ENCODE measurements around the gene MYO18A.
"Not testable (repeated sequence)": the region's sequence is repeated elsewhere in the genome, so short reads cannot be mapped to it uniquely, and the experiment has no call there.

Gene MYO18A

DNA sequence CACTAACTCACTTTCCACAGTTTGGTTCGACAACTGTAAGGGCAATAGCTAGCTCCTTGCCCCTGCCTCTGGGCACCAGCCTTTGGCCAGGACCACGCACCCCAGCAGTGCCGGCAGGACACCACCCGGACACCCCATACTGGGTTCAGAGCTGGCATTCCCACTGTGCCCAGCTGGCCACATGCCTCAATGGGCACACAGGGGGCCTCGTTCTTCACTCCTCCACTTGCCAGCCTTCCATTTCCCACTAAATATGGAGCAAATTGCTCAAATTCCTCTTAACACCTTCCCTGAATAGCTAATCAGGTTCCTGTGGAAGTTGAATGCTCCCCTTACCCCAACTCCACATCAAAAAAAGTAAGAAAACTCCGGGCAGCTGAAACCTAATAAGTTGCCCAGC lies 84.8 kb downstream of the MYO18A start:
- no peak for DNase-seq

DNA sequence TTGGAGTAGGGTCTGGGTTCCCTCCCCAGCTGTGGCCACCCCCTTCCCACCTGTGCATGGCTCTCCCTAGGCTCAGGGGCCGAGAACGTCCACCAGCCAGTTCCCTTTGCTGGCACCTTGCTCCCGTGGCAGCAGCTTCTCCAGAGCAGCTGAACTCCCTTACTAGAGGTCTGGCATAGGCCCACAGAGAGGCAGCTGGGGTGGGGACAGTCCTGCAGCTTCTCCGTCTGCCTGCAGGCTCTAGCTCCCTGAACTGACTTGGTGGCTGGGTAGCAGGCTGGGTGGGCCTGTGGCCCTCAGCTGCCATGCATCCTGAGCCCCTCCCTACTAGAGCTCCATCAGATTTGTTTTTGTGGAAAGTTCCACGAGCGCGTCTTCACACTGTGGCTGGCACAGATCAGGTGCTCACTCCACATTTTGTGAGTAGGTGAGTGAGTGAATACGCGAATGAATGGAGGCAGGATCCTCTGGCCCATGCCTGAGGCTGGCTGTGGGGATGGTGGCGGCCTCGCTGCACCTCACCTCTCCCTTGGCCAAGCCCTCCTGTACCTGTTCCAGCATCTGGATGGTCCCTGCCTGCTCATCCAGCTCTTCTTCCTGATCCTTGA lies 86.0 kb downstream of the MYO18A start:
- DNase-seq, result no peak

DNA sequence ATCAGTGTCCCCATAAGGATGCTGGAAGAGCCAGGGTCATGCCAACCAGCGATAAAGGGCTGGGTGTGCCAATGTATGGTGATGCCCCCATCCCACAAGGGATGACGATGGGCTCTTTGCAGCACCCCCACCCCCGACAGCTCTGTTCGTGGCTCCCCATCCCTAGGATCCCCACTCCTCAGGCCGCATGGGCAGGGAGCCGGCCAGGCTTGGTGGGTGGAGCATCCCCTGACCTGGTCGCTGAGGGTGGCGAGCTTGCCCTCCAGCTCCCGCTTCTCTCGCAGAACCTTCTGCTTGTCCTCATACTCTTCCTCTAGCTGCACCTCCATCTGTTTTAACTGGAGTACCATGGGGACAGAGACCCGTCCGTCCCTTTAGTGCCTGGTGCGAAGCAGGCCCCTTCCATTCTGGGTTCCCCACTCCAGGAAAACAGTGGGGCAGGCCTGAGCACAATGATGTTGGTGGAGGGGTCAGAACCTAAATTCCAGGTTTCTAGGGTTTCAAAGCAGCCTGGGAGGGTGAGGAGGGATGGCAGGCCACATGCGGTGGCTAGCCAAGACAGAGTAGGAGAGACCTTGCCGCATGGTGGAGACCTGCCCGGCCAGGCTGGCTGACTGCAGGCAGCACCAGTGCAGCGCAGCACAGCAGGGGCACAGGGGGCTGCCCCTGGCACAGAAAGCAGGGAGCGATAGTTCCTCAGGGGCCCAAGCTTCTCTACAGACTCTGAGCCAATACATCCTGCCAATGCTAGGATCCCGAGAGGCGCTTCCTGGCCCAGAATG lies 86.9 kb downstream of the MYO18A start:
- DNase-seq, result peak; percentile 24

DNA sequence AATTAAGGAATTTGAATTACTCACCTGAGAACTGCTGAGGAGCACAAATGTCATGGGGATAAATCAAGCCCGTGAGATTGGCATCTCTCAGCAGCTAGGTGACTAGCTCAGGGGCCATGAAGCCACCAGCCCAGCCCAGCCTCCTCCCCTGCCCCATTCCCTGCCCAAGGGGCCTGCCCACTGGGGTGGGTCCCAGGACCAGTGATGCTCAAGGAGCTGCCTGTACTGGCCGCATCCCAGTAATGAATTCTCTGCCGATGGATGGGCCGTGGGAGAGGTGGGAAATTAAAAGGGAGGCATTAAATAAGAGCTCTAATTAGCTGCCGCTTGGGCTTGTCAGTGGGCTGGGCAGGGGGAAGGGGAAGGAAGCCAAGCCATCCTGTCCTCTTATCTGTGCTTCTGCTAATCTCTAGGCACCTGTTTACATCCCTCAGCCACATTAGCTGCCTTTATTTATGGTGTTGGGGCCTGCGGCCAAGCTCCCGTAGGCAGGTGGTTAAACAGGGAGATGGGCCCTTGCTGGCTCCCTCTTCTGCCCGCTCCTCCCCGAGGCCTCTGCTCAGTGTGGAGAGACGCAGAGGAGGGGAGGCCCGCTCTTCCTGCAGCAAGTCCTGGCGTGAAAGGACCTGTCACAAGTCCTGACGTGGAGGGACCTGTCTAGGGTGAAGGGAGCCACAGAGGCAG lies 88.5 kb downstream of the MYO18A start:
- no peak for DNase-seq

DNA sequence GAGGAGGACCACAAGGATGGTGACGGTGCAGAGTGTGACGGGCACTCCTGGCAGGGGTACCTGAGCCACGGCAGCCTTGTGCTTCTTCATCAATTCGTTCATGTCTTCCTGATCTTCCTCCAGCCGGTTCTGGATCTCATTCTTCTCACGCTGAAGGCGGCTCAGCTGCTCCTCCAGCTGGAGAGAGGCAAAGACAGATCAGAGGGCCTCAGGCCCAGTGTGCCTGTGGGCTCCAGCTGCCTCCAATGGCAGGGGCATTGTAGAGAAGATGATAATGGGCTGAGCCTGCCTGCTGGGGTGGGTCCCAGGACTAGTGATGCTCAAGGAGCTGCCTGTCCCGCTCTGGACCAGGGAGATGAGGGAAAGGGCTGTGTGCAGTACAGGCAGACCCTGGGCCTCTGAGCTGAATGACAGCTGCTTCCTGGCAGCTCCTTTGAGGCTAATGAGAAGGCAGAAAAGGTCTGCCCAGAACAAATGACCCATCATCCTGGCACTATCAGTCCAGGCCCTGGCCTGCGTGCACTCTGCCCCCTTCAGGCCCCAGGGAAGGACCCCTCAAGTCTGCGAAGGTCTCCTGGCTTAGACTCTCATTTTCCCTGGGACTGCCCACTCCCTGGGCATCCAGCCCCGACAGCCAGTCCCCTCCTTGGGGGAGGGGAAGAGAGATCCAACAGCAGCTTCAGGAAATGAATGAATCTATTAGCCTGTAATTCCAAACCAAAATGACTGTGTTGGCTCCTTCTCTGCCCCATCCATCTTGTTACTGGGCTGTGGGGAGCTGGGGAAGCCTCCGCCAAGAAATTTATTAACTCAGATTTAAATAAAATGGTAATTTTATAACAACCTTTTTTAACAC lies 89.2 kb downstream of the MYO18A start:
- DNase-seq, result no peak

DNA sequence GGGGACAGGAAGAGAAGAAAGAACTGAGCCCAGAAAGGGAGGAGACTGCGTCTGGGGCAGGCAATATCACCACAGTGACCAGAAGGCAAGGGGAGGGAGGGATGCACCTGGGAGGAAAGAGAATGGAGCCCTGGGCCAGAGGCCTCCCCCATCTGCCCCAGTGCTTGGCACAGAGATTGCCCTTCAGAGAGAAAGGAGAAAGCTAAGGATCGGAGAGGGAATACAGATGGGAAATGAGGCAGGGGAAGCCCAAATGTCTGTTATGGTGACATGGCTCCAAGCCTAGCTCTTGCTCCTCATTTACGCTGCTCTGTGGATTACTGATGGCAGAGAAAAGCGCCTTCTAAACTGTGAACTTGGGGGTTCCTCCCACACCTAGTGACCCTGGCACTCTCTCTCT lies 90.1 kb downstream of the MYO18A start:
- DNase-seq, result no peak

DNA sequence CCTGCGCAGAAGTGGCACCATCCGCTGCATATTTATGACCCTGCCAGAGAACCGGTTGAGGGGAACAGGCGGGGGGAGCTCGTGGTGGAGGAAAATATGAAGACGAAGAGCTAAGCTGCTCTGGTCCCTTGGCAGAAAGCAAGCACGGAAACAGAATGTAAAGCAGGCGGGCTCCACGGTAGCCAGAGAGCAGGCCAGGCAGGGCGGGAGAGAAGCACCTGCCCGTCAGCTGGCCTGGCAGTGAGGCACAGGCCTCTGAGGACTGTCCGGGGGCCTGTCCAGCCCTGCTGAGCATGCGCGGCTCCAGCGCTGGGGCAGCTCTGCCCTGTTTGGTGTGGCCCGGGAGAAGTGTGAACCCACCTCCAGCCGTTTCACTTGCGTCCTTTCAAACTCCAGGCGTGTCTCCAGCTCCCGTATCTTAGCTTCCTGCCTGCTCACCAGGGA lies 90.6 kb downstream of the MYO18A start:
- no peak for DNase-seq

DNA sequence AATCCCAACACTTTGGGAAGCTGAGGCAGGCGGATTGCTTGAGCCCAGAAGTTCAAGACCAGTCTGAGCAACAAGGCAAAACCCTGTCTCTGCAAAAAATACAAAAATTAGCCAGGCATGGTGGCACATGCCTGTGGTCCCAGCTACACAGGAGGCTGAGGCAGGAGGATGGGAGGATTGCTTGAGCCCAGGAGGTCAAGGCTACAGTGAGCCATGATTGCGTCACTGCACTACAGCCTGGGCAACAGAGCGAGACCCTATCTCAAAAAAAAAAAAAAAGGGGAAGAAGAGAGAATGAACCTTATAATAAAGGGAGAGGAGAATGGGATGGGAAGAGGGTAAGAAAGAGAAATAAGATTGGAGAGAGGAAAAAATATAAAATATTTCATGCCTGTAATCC lies 91.4 kb downstream of the MYO18A start:
- DNase-seq, result not testable (repeated sequence)

DNA sequence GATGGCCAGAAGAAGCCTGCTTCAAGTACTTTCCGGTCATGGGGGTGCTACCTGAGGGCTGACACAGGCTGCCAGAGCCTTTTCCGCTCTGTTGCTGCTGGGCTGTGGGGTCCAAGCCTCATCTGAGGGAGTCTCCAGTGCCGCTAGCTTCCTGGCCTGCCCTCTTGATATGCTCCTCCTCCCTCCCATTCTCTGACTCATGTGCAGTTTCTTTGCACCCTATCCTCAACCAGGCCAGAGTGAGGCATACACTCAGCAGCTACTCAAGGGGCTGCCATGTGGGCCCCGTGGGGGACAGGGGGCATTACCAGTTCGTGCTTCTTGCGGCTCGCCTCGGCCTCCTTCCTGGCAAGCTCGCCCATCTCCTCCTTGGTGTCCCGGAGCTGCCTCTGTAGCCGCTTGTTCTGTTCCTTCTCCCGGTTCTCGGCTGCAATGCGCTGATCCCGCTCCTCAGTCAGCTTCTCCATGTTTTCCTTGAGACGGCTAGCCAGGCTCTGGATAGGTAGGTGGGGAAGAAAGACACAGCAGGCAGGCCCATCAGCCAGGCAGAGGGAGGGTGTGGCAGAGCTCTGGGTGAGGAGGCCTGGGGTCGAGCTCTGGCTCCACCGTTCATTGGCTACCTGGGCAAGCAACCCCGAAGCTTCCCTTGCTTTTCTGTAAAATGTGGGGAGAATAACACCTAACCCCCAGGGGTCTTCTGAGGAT lies 93.4 kb downstream of the MYO18A start:
- no peak for DNase-seq

DNA sequence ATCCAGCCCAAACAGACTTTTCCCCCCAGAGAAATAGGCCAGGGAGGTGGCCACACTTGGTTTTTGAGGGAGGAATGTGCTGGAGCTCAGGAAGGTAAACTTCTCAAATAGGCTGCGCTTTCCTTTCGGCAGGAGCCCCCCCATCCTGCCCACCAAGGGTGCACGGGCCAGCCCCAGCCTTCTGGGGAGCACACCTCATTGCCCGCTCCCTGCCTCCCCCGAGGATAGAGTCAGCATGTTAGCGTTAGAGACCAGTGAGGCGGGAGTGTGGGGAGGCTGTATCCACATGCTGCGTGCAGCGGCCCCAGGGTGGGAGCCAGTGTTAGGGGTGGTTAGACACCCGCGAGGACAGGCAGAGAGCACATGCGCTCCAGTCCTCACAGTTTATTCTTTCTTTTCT lies 95.0 kb downstream of the MYO18A start:
- no peak for DNase-seq

DNA sequence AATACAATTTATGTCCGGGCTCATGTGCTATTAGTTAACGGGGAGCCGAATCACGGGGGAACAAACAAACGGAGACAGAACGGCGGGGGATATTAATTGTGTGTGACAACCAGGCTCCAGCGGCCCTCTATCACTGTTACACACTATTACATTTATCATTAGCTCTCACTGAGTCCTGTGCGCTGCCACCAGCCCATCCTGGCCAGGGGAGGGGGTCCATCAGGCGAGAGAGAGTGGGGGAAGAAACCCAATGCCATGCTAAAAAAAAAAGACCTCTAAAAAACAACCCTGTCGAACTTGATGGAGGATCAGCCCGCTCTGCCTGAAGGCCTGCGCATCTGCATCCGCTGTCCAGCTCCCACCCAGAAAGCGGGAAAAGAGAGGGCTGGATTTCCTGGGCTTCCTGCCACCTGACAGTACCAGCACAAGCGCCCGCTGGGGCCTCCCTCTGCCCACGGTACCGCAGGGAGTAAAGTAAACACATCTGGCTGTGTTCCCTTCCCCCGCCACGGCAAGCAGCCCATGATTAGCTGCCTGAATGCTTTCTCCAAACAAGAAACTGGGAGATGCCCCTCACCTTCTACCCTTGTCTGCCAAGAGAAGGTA lies 95.6 kb downstream of the MYO18A start:
- no peak for DNase-seq

DNA sequence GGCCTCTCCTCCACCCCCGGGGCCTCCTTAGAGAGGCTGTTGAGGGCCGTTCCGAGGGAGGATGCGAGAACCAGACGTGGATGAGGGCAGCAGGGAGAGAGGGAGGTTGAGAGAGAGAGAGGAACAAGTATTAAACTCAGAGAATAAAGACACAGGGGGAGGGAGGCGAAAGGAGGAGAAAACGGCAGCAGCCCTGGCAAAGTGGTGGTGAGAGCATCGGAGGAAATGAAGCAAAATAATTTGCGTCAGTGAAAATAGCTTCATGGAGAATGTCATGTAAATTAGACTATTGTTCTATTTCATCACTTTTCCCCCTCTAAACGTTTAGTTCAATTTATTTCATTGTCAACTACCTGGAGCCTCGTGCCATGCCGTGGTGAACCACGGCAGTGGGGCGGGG lies 99.2 kb downstream of the MYO18A start:
- no peak for DNase-seq

DNA sequence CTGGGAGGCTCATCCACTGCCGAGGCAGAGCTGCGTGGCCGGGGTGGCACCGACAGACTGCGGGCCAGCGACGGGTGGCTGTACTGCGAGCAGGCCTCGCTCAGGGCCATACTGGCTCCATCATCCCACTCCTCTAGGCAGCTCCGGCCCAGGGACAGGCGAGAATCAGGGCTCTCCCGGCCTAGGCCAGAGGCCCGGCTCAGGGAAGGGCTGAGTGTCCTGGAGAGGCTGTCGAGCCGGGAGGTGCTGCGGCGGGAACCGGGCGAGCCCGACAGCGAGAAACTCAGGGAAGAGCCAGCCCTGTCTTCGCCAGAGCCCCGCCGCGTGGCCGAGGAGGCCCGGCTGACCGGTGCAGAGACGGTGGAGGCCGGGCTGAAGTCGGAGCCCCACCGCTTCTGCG lies 99.9 kb downstream of the MYO18A start:
- DNase-seq, result no peak

DNA sequence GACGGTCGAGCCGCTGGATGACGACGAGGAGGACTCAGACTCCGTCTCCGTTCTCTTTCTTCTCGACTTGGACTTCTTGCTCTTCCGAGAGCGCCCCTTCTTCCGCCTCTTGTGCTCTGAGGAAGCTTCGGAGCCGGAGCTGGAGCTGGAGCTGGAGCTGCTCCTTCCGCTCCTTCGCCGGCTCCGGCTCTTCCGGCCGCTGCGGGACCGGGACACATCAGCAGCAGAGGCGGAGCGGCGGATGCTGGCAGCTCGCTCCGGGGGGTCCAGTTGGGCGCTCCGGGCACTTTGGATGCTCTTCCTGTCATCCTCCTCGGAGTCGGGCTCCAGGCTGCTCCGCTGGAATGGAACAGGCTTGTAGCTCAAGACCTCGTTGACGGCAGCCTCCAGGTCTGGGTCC lies 100.3 kb downstream of the MYO18A start:
- DNase-seq, result no peak

DNA sequence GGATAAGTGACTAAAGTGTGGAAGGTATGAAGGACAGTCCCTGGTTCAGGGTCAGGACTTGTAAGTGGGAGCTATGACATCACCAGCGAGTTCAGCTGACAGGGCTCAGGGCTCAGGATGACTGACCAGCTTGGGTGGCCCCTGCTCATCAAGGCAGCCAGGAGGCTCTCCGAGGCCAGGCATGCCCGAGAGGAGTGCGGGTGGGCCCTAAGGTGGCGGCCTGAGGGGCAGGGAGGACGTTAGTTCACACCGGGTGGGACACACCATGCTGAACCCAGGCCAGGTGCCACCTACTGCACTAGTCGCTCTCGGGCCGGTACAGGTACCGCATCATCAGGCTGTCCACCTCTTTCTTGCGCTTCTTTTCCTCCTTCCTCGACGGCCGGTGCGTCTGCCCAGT lies 100.8 kb downstream of the MYO18A start:
- no peak for DNase-seq

DNA sequence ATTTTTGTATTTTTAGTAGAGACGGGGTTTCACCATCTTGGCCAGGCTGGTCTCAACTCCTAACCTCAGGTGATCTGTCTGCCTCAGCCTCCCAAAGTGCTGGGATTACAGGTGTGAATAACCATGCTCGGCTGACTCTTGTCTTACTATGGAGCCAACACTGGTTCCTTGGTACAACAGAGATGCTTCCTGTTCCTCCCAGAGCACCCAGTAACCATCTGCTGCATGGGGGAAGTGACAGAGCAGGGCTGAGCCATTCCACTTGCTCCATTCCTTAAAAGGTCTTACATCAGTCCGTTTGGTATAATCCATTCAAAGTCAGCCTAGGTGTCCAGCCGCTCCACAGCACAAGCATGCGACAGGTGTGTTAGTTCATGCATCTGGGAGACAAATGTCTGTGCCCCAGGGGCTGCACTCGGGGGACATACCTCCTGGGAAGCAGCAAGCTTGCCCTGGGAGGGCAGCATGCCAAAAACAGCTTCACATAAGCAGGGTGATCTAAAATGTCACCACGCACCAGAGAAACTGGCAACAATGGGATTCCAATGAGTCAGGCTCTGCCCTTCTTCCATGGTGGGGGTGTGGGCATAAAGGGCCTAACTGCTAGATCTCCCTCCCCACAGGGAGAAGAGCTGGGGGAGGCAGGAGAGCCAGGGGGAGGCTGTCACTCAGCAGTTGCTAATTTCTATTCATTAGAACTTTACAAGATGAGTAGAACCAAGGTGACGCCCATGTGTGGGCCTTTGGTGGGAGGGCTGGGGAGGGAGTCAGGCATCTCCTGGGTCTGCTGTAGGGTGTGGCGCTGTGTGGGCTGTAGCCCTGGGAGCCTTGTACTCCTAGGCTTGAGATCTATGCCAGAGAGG lies 101.8 kb downstream of the MYO18A start:
- peak; percentile 8 for DNase-seq

DNA sequence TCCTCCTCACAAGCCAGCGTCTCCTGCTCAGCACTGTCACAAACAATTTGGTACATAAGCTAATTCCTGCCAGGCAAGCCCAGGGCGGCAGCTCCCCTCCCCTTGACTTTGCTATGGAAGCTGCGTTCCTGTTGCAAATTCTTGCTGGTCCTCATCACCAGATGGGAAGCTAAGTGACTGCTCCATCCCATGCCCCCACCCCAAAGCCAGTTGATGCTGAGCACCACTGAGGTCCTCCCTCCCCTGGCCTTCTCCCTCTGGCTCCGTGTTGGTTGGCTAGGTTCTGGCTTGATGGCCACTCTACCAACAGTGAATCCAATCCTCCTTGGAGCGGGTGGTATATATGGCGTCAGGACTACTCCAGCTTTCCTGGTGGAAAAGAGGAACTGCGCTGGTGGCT lies 102.9 kb downstream of the MYO18A start:
- no peak for DNase-seq

DNA sequence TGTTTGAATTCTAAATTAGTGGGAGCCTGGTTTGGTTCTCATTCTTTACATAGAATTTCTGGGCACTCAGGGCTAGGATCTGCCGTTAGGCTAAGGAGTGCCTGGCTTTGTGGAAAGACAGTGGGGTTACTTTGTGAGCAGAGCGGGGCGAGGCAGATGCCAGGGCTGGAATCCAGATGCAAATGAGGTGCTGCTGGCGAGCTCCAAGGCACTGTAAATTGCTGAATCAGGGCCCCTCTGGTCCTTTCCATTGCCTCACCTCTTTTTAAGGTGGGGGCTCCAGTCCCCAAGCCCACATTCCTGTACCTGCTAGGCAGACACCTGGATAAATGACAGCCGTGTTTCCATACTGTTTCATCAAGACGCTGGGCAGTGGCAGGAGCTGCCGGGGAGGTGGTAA lies 103.5 kb downstream of the MYO18A start:
- DNase-seq, result no peak

DNA sequence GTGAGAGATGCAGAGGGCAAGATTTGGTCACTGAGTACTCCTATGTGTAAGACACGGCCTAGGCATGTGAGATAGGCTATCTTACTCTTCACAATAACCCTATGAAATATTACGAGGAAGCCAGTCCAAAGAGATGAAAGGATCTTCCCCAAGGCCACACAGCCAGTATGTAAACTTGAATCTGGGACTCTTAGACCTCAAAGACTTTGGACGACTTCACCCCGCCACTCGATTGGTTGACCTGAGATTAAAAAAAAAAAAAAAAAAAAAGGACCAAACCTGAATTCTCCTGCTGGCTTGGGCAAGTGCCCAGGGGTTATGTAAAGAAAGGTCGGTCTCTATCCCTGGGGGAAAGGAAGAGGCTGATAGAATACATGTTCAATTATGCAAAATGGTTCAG lies 104.1 kb downstream of the MYO18A start:
- no peak for DNase-seq

DNA sequence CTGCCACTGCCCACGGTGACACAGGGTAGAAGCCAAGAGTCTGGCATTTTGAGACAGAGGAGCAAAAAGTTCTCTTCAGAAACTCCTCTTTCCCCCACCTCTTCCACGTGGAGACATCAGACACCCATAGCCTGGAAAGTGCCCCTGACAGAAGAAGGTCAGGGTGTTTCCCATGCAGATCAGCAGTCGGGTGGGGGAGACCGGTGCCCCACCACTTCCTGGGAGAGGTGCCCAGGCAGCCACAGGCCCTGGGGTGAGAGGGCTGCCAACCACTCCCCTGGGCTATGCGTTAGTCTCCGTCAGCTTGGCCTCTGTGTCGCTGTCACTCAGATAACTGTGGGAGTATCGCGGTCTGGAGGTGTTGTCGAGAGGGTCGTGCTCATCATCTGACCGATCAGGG lies 105.7 kb downstream of the MYO18A start:
- no peak for DNase-seq

DNA sequence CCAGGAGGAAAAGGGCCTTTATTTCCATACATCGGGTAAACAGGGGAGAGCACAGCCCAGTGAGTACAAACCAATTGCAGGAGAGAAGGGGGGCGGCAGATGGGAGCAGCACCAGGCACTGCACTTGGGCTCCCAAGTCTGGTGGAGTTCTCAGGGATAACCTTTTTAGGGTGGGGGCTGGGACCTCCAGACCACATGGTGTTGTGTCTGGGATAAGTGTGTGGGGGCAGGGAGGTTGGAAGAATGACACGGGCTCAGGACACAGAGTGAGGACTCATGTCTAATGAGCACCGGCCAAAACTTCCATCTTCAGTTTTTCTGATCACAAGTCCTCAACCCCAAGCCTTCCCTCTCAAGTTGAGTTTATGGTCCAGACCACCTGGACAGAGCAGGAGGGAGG lies 106.7 kb downstream of the MYO18A start:
- no peak for DNase-seq

Data from hematopoietic multipotent progenitor cell treated with erythropoietin and hydrocortisone succinate and interleukin-3 and kit ligand, for 8 days (in vitro differentiated cells).